Keratinocyte (primary cell): Measurements from ENCODE around the gene SYNC. TPM values are rescaled to one million over a fixed set of nuclear protein-coding genes. Genes with fewer than 3 reads are reported as not detected.

Experiments
- DNase-seq: peaks from one replicate; pipeline ENCODE4 v3.0.0-alpha.2; 2011; ENCODE audit warnings: low read depth, missing footprints, low spot score
- FAIRE-seq: peaks from 2 replicates; lab custom pipeline; 2011; peaks lifted over from hg19 to GRCh38; lab: Jason Lieb, UNC
- H2AFZ ChIP-seq: 2 replicates; pipeline ENCODE4 v1.6.0; 2012; ENCODE audit warnings: low read length, control low read depth, inconsistent platforms; ENCODE audit not compliant: control insufficient read depth
- H3K27ac ChIP-seq: 2 replicates; pipeline ENCODE4 v1.5.1; 2011; ENCODE audit warnings: low read length; ENCODE audit not compliant: control insufficient read depth, insufficient read depth
- H3K27me3 ChIP-seq: 3 replicates; pipeline ENCODE4 v1.6.0; 2011; ENCODE audit warnings: low read length; ENCODE audit not compliant: control insufficient read depth, insufficient read depth; ENCODE audit errors: extremely low read depth
- H3K36me3 ChIP-seq, 2 experiments: 2 replicates in 1 of 2; 3 replicates in 1 of 2; pipeline ENCODE4 v1.5.1; 2011; ENCODE audit warnings: low read length in 2 of 2, mild to moderate bottlenecking in 1 of 2; ENCODE audit not compliant: control insufficient read depth in 2 of 2, insufficient read depth in 2 of 2; ENCODE audit errors: extremely low read depth in 1 of 2
- H3K4me1 ChIP-seq: 3 replicates; pipeline ENCODE4 v1.5.1; 2011; ENCODE audit warnings: low read length; ENCODE audit not compliant: control insufficient read depth, insufficient read depth; ENCODE audit errors: extremely low read depth
- H3K4me2 ChIP-seq: 3 replicates; pipeline ENCODE4 v1.6.0; 2011; ENCODE audit warnings: low read depth, low read length; ENCODE audit not compliant: control insufficient read depth, insufficient read depth; ENCODE audit errors: extremely low read depth
- H3K4me3 ChIP-seq, 3 experiments: fragments of 200-600 bp in 1 of 3; sonication (generic) in 1 of 3; 2 replicates in 2 of 3; 3 replicates in 1 of 3; pipeline ENCODE4 v1.5.1; 2011 to 2016; ENCODE audit warnings: low read length in 3 of 3, mild to moderate bottlenecking in 3 of 3, control low read depth in 2 of 3, inconsistent platforms in 1 of 3, low read depth in 1 of 3, mixed read lengths in 1 of 3, mixed run types in 1 of 3, moderate library complexity in 1 of 3; ENCODE audit not compliant: control insufficient read depth in 2 of 3, insufficient read depth in 2 of 3; ENCODE audit errors: extremely low read depth in 1 of 3
- H3K79me2 ChIP-seq: 2 replicates; pipeline ENCODE4 v1.6.0; 2012; ENCODE audit warnings: low read length; ENCODE audit not compliant: control insufficient read depth, insufficient read depth
- H3K9ac ChIP-seq: 3 replicates; pipeline ENCODE4 v1.6.0; 2011; ENCODE audit warnings: low read length; ENCODE audit not compliant: control insufficient read depth, insufficient read depth; ENCODE audit errors: extremely low read depth
- H3K9me1 ChIP-seq: 3 replicates; pipeline ENCODE4 v1.6.0; 2011; ENCODE audit warnings: low read length; ENCODE audit not compliant: control insufficient read depth, insufficient read depth; ENCODE audit errors: extremely low read depth
- H3K9me3 ChIP-seq: 2 replicates; pipeline ENCODE4 v1.5.1; 2012; ENCODE audit warnings: low read depth, low read length; ENCODE audit not compliant: control insufficient read depth
- H4K20me1 ChIP-seq: 3 replicates; pipeline ENCODE4 v1.6.0; 2011; ENCODE audit warnings: low read length; ENCODE audit not compliant: control insufficient read depth, insufficient read depth; ENCODE audit errors: extremely low read depth
- EZH2 ChIP-seq: IDR thresholded peaks from one replicate; pipeline ENCODE4 v1.6.1; 2012; ENCODE audit warnings: inconsistent platforms, mild to moderate bottlenecking, low read length, moderate library complexity
- dilution Hi-C: fragments of 300-500 bp; cut with MboI; formaldehyde crosslinking; loops from one replicate; pipeline ENCODE4 v1.7.0; 2020; ENCODE audit warnings: low sequenced_read_pairs; ENCODE audit not compliant: extremely low pct_ligation_motif_present
- polyA plus RNA-seq, 5 experiments: library from polyadenylated mRNA; depleted of rRNA in 3 of 5; stranded (reverse) in 3 of 5; stranded (forward) in 1 of 5; unstranded in 1 of 5; fragments of >200 nt; gene quantifications; 1 replicate in 1 of 5; 2 replicates in 3 of 5; 3 replicates in 1 of 5; pipeline versions ENCODE4 v1.2.1 to v1.2.3, GENCODE V29; 2011 to 2012; ENCODE audit warnings: missing spikeins in 2 of 5, low read depth in 1 of 5, low replicate concordance in 1 of 5
- TF ChIP-seq, protein P1 (sequence below), 3 experiments: IDR thresholded peaks in 1 of 3; conservative IDR thresholded peaks in 1 of 3; optimal IDR thresholded peaks in 1 of 3; 2 replicates in 2 of 3; 3 replicates in 1 of 3; pipeline versions ENCODE3 to v1.5.1; 2011; ENCODE audit warnings: low read length in 3 of 3, mild to moderate bottlenecking in 3 of 3, moderate library complexity in 2 of 3, control low read depth in 1 of 3, inconsistent platforms in 1 of 3; ENCODE audit not compliant: insufficient read depth in 2 of 3; ENCODE audit errors: extremely low read depth in 1 of 3

Gene SYNC
- polyA plus RNA-seq, 1 donor (not counting 4 experiments of a cell fraction or from before 2014, with no cell fraction given), result 11.2 TPM

DNA sequence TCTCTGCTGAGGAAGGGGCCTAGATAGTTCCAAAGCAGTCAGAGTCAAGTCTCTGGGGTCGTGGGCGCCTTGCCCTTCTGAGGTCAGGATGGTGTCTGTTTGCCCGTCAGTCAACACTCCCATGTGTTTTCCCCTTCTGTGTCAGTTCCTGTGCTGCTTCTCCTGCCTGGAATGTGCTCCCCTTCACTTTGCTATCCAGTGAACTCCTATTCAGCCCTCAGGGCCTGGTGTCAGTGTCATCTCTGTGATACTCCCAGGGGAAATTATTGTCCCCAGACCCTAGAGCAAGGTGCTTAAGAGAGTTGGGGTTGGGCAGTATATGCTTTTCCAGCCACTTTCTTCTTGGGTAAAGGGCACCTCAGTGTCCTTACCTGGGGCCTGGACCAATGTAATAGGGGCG lies 45.8 kb upstream of the SYNC start:
- no peaks in the 10 kb centered on the region for H3K27me3 ChIP-seq
- TF ChIP-seq EZH2, result no peak
- TF ChIP-seq, protein P1, sequence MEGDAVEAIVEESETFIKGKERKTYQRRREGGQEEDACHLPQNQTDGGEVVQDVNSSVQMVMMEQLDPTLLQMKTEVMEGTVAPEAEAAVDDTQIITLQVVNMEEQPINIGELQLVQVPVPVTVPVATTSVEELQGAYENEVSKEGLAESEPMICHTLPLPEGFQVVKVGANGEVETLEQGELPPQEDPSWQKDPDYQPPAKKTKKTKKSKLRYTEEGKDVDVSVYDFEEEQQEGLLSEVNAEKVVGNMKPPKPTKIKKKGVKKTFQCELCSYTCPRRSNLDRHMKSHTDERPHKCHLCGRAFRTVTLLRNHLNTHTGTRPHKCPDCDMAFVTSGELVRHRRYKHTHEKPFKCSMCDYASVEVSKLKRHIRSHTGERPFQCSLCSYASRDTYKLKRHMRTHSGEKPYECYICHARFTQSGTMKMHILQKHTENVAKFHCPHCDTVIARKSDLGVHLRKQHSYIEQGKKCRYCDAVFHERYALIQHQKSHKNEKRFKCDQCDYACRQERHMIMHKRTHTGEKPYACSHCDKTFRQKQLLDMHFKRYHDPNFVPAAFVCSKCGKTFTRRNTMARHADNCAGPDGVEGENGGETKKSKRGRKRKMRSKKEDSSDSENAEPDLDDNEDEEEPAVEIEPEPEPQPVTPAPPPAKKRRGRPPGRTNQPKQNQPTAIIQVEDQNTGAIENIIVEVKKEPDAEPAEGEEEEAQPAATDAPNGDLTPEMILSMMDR (optimal IDR thresholded peaks at IDR 0.05 in 1 of 3, IDR thresholded peaks at IDR 0.05 in 1 of 3, conservative IDR thresholded peaks at IDR 0.05 in 1 of 3; ENCODE audit: extremely low read depth in 1 of 3, insufficient read depth in 2 of 3, low read length in 3 of 3), result no peak
- peaks cover 5% of the 10 kb centered on the region for H4K20me1 ChIP-seq
- dilution Hi-C loops, result no loop called here
- H3K4me3 ChIP-seq, result no peak overlapping the region
- peaks cover 2% of the 10 kb centered on the region for H3K9me1 ChIP-seq
- peaks cover 71% of the 10 kb centered on the region for H3K79me2 ChIP-seq
- no peak overlapping the region for H3K4me2 ChIP-seq
- H3K36me3 ChIP-seq, result peaks cover 11 to 17% of the 10 kb centered on the region in 2 experiments
- H3K27ac ChIP-seq, result no peak overlapping the region
- no peaks in the 10 kb centered on the region for H3K9me3 ChIP-seq
- no peak overlapping the region for H3K9ac ChIP-seq
- no peak overlapping the region for H2AFZ ChIP-seq
- peaks cover 9% of the 10 kb centered on the region for H3K4me1 ChIP-seq
- FAIRE-seq, result no peak
- no peak for DNase-seq

DNA sequence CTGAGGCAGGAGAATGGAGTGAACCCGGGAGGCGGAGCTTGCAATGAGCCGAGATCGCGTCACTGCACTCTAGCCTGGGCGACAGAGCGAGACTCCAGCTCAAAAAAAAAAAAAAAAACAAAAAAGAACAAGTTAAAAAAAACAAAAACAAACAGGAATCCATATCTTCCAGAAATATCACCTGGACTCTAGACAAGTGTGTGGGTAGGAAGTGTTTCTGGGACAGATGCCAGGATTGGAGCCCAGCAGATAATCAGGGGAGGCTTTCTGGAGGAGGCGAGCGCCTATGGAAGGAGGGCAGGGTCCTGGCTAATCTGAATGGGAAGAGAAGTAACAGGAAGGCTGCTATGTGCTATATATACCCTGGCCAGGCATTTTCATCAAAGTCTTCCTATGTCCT lies 43.6 kb upstream of the SYNC start:
- Histone ChIP-seq H3K79me2 (peaks cover 79% of the 10 kb centered on the region), H3K27ac (no peak overlapping the region), H3K9ac (no peak overlapping the region), H3K9me1 (peaks cover 2% of the 10 kb centered on the region), H2AFZ (no peak overlapping the region), H3K9me3 (no peaks in the 10 kb centered on the region), H3K4me2 (no peak overlapping the region), H3K4me1 (peaks cover 20% of the 10 kb centered on the region), H3K4me3 (no peak overlapping the region), H3K27me3 (no peaks in the 10 kb centered on the region), H3K36me3 (peaks cover 11 to 15% of the 10 kb centered on the region in 2 experiments), H4K20me1 (peaks cover 5% of the 10 kb centered on the region)
- no peak for DNase-seq
- FAIRE-seq, result no peak
- dilution Hi-C loops, result no loop called here
- no peak for TF ChIP-seq EZH2
- TF ChIP-seq, protein P1 (optimal IDR thresholded peaks at IDR 0.05 in 1 of 3, IDR thresholded peaks at IDR 0.05 in 1 of 3, conservative IDR thresholded peaks at IDR 0.05 in 1 of 3; ENCODE audit: extremely low read depth in 1 of 3, insufficient read depth in 2 of 3, low read length in 3 of 3), result no peak
